Measurements from ENCODE around the gene ABCA7. TPM values are rescaled to one million over a fixed set of nuclear protein-coding genes. Genes with fewer than 3 reads are reported as not detected.

The ABCA7 gene
- total and polyA plus RNA-seq, 2 of the 8 experiments (the other 6 are each of a cell fraction or from before 2014, with no cell fraction given): 10.4 to 25.6 TPM

DNA sequence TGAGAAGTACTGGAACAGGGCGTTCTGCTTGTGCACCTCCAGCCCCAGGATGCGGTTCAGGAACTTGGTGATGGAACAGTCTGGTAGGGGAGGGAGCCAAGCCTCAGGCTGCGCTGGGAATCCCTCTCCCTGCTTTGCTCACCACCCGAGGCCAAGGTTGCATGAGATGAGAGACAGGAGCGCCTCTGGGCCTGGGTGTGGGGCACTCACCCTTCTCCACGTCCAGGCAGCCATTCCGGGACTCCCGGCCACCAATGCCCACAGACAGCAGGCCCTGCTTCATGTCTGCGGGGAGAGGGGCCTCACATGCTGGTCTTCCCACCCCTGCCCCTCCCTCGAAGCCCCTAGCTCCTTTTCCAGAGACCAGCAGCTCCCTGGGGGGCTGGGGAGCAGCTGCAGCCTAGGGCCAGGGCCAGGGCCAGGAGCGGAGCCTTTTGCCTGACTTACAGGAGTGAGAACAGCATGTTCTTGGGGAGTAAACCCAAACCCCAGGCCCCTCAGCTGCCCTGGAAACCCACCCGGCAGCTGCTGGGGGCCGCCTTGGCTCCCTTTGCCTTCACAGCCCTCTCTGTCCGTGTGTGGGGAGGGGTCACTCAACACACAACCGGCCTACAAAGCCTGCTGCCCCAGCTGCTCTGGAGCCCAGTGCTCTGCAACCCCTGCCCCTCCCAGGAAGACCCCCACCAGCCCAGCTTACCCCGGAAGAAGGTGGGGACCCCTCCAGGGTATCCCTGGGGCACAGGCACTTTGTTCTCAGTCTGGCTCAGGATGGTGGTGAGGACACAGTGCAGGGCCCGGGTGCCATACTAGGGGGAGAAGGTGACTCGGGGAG, 71.1 kb downstream of the ABCA7 start:
- Histone ChIP-seq H4K91ac (replicated peaks; ENCODE audit: insufficient read length, low read length) (no peak overlapping the region), H3K23me2 (ENCODE audit: low read depth, low read length) (no peaks in the 10 kb centered on the region), H3K4me2 (ENCODE audit: insufficient read depth in 1 of 2, low read depth in 2 of 2, low read length in 2 of 2) (no peak overlapping the region), H3K9ac (replicated peaks in 1 of 4; ENCODE audit: extremely low read depth in 1 of 4, low read depth in 3 of 4, low read length in 3 of 4) (no peak overlapping the region), H2BK20ac (ENCODE audit: low read length) (no peak overlapping the region), H3K14ac (ENCODE audit: insufficient read length) (no peak overlapping the region), H4K8ac (ENCODE audit: extremely low read depth, insufficient read depth, low read length) (no peak overlapping the region), H3K18ac (ENCODE audit: extremely low read depth, low read length) (no peak overlapping the region), H3K4me3 (ENCODE audit: extremely low read depth in 1 of 4, insufficient read depth in 2 of 4, low read depth in 3 of 4, low read length in 4 of 4) (no peak overlapping the region), H3K4ac (replicated peaks; ENCODE audit: insufficient read length, low read depth, low read length) (no peak overlapping the region), H2BK15ac (ENCODE audit: low read length) (no peak overlapping the region), H3K27me3 (replicated peaks in 1 of 4; ENCODE audit: control insufficient read depth in 3 of 4, extremely low read depth in 1 of 4, insufficient read depth in 3 of 4, low read length in 3 of 4) (no peaks in the 10 kb centered on the region), H3K4me1 (replicated peaks in 1 of 4; ENCODE audit: control insufficient read depth in 3 of 4, insufficient read depth in 4 of 4, low read length in 3 of 4) (peaks cover 0 to 6% (median 2%) of the 10 kb centered on the region in 4 experiments; a peak in 5 of 7 replicates), H3K79me1 (ENCODE audit: low read depth, low read length) (no peaks in the 10 kb centered on the region; the same call in 1 of the 2 replicates), H3K79me2 (ENCODE audit: control insufficient read depth in 1 of 2, insufficient read depth in 2 of 2, low read length in 2 of 2) (no peaks in the 10 kb centered on the region), H2AK5ac (ENCODE audit: low read depth, low read length) (no peak overlapping the region), H4K5ac (ENCODE audit: insufficient read length, low read depth, low read length) (no peak overlapping the region), H3K23ac (ENCODE audit: insufficient read length) (no peak overlapping the region), H3K9me3 (ENCODE audit: insufficient read depth in 2 of 2, low read depth in 1 of 2, low read length in 1 of 2) (no peaks in the 10 kb centered on the region), H4K20me1 (replicated peaks in 1 of 2; ENCODE audit: control insufficient read depth in 1 of 2, insufficient read depth in 2 of 2, low read length in 2 of 2) (peaks cover 5 to 16% of the 10 kb centered on the region in 2 experiments), H2AFZ (ENCODE audit: low read length) (no peak overlapping the region), H2BK5ac (ENCODE audit: low read depth, low read length) (no peak overlapping the region), H3K56ac (replicated peaks; ENCODE audit: insufficient read length, low read depth, low read length) (no peak overlapping the region), H2BK120ac (replicated peaks; ENCODE audit: low read depth, low read length) (no peak overlapping the region), H3K36me3 (ENCODE audit: control insufficient read depth in 2 of 4, insufficient read depth in 4 of 4, low read length in 3 of 4) (peaks cover 8 to 39% (median 14%) of the 10 kb centered on the region in 4 experiments; a peak in 6 of 8 replicates), H2BK12ac (ENCODE audit: low read depth, low read length) (no peak overlapping the region), H3K27ac (ENCODE audit: low read depth, low read length) (no peak overlapping the region)
- FAIRE-seq: no peak
- TF ChIP-seq SAP30 (IDR thresholded peaks at IDR 0.05; ENCODE audit: insufficient read depth, insufficient replicate concordance, low read length) (no peak), SP1 (IDR thresholded peaks at IDR 0.05; ENCODE audit: low read depth, low read length) (no peak), POU5F1 (IDR thresholded peaks at IDR 0.05; ENCODE audit: low read depth, low read length) (no peak), FOSL1 (IDR thresholded peaks at IDR 0.05; ENCODE audit: insufficient read depth, low read depth, low read length) (no peak), CREB1 (IDR thresholded peaks at IDR 0.05) (no peak), KDM1A (IDR thresholded peaks at IDR 0.05; ENCODE audit: borderline replicate concordance, low read length) (no peak)
- TF ChIP-seq, protein P1, sequence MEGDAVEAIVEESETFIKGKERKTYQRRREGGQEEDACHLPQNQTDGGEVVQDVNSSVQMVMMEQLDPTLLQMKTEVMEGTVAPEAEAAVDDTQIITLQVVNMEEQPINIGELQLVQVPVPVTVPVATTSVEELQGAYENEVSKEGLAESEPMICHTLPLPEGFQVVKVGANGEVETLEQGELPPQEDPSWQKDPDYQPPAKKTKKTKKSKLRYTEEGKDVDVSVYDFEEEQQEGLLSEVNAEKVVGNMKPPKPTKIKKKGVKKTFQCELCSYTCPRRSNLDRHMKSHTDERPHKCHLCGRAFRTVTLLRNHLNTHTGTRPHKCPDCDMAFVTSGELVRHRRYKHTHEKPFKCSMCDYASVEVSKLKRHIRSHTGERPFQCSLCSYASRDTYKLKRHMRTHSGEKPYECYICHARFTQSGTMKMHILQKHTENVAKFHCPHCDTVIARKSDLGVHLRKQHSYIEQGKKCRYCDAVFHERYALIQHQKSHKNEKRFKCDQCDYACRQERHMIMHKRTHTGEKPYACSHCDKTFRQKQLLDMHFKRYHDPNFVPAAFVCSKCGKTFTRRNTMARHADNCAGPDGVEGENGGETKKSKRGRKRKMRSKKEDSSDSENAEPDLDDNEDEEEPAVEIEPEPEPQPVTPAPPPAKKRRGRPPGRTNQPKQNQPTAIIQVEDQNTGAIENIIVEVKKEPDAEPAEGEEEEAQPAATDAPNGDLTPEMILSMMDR (IDR thresholded peaks at IDR 0.05; ENCODE audit: control extremely low read depth in 1 of 3, insufficient read depth in 1 of 3, low read depth in 1 of 3, low read length in 3 of 3): no peak
- ChIA-PET POLR2A (ENCODE audit: partially characterized antibody) (interaction anchor here (0.9 to 3.1 kb wide), 4 partner anchors 8 to 161 kb away, joined by 3 to 24 read pairs (median 4); partner anchors contain the start of gene GPX4), CTCF (ENCODE audit: partially characterized antibody) (interaction anchor here (0.6 to 2.8 kb wide), 2 partner anchors 9 to 67 kb away, joined by 3 to 11 read pairs; no protein-coding TSS in a partner anchor)
- no peak for DNase-seq (ENCODE audit: low read depth in 1 of 2, low spot score in 2 of 2)
- 88% methylated on average over 11 of the region's 18 CpGs; no CpG with 5 or more reads in 1 of the 2 experiments for WGBS, 2 experiments (ENCODE audit: extremely low coverage in 1 of 2, insufficient coverage in 1 of 2, insufficient read length in 1 of 2, insufficient replicate concordance in 2 of 2, low coverage in 1 of 2, low lambda C conversion rate in 2 of 2, missing lambda C conversion rate in 1 of 2)
